Measurements from ENCODE around the gene NMRK1.

Gene NMRK1

DNA sequence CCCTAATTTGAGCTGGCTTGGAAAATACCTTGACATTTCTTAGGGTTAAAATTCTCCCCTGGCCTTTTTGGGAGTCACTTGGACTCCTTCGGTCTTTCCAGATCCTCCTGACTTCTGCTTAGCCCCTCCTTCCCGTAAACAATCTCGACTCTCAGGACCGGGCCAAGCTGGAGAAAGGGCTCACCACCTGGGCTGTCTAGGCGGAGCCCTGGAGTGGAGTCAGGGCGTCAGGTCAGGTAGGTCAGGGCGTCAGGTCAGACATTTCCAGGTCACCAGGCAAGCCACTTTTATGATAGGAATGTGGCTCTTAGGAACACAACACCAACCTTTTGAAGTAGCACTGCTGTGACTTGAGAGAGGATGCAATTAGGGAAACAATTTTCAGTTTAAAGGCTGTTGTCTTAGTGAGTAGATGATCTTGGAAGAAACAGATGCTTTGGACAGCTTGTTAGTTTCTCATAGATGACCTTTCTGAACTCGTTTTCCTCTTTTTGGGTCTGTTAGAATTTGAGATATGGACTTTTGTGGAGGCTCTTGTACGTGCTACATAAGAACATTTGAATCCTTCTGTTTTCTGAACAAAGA is 13.1 kb upstream of the NMRK1 start:
- DNase-seq = no peak

DNA sequence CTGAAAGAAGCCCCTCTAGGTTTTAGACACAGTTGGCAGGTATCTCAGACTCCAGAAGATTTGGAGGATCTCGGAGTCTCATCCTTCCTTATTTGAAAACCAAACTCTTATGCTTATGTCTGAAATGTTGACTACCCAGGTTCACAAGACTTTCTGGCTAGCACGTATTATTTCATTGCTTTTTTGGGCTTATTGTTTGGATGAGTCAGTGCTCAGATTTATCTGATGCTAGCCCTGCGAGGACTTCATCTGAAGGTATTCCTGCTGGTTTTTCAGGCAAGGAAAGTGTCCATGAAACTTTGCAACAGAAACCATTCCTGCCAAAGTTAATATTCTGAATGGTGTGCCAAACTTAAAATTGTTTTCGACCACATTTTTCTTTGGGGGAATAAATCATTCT is 8.8 kb upstream of the NMRK1 start:
- no peak for DNase-seq

DNA sequence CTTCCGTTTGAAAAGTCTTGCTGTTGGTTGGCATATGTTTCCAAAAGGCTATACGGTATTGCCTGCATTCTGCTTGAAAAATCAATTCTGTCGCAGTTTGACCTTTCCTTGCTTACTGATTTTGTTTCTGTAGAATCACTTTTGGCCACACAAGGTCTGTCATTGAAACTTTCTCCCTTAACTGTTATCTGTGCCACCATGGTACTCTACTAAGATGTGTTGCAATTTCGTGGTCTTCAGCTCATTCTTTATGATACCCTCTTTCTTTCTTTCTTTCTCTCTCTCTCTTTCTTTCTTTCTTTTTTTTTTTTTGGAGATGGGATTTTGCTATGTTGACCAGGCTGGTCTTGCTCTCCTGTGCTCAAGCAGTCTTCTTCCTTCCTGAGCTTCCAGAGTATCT is 4.8 kb upstream of the NMRK1 start:
- DNase-seq = no peak

DNA sequence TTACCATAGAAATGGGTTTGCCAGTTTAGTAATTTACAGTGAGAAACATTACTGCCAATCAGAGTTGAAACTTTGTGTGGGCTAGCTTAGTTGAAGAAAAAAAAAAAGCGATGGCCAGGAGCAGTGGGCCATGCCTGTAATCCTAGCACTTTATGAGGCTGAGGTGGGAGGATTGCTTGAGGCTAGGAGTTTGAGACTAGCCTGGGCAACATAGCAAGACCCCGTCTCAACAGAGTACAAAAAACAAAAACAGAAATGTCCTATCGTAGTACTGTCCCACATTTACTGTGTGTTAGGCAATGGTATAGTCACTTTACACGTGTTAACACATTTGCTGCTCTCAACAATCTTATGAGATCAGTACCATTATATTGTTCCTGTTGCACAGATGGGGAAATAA is 2.6 kb upstream of the NMRK1 start:
- no peak for DNase-seq

DNA sequence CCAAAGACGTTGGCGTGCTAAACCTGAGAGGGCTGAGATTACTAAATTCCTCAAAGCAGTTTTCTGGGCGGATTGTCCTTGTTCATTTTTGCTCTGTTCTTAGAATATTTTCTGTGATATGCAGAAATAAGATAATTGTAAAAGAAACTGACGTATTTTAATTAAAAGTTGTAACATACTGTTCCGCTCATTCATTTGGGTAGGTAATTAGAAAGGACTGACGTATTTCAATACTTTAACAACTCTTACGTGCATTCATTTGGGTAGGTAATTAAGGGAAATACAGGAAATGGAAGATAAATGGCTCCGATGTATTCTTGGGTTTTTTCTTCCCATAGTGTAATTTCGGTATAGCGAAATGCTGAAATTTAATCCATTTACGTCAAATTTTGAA is 1.4 kb upstream of the NMRK1 start:
- DNase-seq = no peak

DNA sequence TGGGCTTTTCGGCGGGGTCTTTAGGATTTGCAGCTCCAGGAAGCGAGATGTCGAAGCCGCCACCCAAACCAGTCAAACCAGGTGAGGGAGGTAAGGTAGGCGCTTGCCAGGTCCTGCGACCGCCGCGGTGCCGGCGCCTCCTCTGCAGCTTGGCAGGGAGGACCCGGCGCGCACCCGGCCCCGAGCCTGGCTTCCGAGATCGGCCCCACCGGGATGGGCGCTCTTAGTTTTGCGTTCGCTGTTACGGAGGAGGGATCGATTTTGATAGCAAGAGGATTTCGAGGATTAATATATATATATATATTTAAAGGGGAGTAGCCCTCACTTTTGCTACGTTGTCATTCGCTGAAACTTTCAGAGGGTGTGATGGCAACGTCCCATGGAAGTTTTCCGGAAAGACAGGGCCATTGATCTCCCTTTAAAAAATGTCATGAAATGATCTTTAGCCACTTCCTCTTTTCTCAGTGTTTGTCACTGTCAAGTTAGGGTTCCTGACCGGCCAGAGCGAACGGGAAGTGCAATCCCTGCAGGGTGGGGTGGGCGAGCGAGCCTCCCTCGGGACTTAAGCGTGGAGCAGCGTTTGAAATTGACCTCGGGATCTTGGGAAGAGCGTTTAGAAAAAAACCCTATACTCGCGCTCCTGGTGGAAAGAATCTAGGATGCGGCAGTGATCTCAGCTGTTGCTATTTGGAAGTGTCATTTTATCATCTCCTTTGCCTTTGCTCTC is 854 bp upstream of the NMRK1 start:
- DNase-seq = peak; percentile 24

DNA sequence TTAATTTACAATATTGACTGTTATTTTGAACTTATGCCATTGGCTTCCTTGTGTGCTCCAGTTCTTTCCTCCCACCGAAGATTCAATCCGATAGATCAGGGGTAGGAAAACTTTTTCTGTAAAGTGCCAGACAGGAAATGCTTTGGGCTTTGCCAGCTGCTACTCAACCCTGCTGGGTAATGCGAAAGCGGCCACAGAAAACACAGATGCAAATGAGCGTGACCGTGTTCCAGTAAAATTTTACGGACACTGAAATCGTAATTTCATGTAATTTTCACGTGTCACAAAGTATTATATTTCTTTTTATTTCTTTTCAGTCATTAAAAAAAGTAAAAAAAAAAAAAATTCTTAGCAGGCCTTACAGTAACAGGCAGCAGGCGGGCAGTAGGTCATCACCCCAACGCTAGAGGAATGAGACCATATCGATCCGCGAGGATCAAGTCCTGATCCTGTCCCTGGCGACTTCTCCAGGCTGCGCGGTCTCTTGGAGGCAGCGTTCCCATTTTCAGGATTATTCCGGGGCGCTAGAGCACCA is 599 bp downstream of the NMRK1 start:
- DNase-seq = peak; percentile 21

DNA sequence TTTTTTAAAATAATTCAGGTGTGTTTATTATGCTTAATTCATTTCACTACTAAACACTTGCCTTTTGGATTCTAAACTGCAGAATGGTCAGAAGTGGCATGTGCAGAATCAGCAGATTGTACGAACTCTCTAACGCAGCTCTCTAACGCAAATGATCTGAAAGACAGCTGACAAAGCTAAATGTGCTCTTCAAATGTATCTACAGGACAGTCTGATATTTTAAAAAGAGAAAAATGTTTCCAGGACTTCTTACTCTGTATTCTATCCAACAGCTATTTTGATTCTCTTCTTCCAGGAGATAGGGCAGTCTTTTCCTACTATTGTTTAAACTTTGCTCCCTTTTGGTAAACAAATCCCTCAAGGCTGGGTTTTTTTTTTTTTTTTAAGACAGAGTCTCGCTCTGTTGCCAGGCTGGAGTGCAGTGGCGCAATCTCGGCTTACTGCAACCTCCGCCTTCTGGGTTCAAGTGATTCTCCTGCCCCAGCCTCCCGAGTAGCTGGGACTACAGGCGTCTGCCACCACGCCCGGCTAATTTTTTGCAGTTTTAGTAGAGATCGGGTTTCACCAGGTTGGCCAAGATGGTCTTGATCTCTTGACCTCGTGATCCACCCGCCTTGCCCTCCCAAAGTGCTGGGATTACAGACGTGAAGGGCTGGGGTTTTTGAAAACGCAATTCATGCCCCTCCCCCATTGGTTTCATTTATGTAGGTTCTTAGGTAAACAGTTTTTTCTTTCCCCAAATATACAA is 1.2 kb downstream of the NMRK1 start:
- DNase-seq = no peak

DNA sequence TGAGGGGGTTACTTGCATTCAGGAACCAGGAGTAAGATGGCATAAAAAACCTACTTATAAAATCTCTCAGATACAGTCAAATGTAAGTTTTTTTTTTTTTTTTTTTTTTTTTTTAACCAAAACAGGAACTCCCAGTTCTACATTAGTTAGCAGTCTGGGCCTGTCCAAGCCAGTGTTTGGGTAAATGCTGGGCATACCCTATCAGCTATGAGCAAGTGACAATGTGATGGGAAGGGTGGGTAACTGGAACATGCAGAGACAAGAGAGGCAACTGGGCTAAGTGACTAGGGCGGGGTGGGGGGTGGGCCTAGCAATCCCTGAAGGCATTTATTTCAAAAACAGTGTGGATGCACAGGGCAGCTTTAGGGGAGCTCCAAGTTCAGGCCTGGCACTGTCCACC is 2.3 kb downstream of the NMRK1 start:
- DNase-seq = no peak

DNA sequence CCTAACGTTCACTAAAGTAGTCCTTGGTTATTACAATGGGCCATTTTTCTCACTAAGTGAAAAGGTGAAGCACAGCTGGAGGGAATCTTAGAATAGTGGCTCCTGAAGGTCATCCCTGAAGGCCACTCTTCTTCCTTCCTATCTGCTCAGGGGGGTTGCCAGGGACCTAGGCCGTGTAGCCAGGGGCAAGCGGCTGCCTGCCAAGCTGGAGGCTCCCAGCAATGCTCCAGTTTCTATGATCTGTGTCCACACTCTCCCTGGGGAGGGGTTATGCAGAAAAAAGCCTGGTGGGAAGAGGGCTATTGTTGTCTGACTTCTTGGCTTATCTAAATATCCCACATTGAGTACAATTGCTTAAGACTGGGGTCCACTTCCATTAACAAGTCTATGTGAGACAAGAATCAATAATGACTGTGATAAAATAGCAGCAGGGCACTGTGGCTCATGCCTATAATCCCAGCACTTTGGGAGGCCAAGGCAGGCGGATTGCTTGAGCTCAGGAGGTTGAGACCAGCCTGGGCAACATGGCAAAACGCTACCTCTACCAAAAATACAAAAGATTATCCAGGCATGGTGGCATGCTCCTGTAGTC is 3.8 kb downstream of the NMRK1 start:
- peak; percentile 59 for DNase-seq

DNA sequence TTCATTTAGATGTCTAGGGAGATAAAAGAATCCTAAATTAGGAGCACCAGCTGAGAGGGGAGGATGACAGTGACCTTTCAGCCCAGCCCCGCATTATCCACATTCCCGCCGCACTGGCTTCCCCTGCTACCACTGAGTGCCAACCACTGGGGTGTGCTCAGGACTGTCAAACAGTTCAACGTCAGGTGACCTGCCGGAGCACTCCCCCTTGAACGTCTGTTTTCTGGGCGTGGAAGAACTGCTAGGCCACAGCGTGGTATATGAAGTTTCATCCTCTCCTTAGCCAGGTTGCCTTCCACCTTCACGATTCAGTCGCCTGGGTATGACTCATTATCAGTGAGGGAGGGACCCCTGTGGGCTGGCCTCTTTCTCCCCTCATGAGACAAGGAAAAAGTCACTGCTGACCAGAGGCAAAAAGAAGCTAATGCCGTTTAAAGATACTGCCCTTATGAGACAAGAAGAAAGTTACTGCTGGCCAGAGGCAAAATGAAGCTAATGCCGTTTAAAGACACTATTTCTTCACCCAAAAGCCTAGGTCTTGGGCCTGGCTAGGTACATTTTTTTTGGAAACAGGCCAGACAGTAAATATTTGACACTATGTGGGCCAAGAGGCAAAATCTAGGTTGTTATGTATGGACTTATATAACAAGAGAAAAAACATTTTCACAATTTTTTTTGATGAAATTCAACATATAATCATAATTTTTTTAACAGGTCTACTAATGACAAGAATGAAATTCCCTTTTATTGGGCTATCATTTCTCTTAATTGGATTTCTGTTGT is 4.6 kb downstream of the NMRK1 start:
- peak; percentile 54 for DNase-seq

DNA sequence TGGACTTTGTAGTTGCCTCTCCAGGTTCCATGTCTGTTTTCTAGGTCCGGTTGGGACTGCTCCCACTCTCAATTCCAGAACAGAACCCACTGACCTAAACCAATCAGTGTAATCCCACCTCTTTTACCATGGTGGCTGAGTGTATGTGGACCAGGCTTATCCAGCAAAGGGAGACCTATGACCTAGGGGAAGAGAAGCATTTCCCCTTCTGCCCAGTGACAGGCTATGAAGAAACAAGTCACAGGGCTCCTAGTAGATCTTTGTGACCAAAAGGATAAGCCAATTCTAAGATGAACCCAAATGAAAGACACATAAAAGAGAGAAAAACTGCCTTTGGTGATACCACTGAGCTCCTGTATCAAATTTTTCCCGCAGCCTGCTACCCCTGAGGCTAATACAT is 6.3 kb downstream of the NMRK1 start:
- no peak for DNase-seq

DNA sequence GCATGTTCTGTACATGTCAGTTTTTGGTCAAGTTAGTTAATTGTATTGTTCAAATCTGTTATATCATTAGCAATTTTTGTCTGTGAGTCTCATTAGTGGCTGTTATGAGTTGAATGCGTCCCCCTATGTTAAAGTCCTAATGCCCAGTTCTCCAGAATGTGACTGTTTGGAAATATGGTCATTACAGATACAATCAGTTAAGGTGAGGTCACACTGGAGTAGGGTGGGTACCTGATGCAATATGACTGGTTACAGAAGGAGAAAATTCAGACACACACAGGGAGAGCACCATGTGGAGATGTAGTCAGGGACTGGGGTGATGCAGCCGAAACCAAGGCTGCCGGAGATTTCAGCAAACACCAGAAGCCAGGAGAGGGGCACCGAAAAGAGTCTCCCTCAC is 15.1 kb downstream of the NMRK1 start:
- no peak for DNase-seq

DNA sequence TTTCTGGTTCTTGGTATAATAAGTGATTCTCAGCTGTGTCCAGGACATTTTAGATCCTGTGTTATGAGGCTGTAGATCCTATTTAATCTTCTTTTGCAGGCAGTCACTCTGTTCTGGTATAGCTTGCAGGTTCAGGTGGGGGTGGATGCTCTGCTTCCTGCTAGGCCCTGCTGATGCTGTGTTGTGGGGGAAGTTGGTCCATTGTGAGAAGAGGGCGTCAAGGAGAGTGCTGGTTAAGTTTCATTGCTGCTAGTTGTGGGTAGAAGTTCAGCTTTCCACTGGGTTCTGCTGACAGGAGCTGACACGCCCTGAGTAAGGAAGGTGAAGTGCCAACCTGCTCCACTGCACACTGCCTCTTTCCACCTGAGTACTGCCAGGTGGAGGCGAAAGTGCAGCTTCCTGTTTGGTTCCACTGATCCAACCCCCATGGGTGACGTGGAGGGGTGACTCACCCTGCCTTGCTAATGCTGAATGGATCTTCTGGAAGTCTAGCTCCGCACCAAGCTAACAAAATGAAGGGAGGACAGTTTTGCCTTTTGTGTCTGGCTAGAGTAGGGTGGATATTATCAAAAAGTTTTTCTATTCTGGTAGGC is 16.3 kb downstream of the NMRK1 start:
- DNase-seq = no peak

DNA sequence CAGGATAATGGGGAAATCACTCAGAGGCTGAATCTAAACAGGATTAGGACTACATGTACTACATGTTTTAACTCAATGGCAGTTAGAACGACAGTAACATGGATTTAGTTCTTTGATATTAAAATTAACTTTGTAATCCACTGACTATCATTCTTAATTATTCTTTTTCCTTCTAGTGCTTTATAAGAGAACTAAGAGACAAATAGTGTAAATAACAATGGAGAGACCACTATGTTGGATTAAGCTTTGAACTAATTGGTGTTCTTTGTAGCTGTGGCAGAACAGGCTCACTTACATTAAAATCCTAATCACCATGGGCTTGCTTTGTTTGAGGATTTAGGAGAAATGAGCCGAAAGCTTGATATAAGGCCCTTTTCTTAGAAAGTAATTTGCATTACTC is 18.8 kb downstream of the NMRK1 start:
- no peak for DNase-seq

DNA sequence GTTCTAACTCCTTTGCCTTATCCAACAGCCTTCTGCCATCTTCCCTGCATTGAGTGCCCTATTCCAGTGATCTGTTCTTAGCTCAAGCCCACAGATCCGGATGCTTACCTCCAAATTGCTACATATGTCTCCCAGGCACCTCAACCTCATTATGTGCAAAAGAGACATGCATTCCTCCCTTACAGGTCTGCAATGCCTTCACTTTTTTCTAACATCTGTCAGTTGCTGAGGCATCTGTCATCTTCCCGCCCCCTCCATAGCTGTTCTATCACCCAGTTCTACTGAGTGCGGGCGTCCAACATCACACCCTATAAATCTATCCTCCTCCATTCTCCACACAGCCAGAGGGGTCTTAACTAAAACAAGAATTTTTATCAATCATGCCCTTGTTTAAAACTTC is 20.1 kb downstream of the NMRK1 start:
- no peak for DNase-seq

DNA sequence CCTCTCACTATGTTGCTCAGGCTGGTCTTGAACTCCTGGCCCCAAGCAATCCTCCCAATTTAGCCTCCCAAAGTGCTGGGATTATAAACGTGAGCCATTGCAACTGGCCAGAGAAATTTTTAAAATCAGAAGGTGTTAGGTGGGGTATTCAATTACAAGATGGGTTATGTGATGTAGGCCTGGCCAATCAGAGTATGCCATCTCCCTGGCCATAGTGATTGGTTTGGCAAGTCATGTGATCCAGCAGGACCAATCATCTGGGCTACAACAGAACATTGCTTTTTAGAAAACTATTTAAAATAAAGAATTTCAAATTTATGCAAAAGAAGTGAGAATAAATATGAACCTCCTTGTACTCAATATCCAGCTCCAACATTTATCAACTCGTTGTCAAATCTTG is 22.4 kb downstream of the NMRK1 start:
- DNase-seq = no peak

DNA sequence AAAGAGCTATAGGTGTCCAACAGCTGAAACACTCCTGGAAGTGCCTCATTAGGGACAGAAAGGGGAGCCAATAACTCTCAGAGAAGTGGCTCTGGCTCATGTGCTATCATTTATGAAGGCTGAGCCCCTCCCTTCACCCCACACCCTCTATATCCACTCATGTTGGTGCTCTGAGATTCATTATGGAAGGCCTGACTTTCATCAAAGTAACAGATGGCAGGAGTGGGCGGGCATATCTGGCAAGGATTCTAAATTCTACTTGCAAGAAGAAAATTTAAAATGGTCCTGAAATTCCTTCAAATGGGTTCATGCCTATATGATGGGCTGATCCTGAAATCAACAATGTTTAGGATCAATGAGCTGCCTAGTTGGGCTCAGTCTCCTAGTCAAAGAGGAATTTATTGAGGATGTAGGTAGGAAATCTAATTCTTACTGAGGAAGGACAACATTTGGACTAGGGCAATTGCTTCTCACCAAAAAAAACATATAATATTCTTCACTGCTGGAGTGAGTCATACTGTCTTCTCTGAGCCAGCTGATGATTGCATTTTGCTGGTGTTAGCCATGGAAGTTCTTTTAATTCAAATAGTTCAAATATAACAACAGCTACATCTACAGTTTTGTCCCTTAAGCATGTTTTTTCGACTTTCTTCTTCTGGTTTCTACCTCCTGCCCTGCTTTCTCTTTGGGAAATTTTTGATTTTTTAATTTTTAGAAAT is 23.5 kb downstream of the NMRK1 start:
- DNase-seq = no peak

DNA sequence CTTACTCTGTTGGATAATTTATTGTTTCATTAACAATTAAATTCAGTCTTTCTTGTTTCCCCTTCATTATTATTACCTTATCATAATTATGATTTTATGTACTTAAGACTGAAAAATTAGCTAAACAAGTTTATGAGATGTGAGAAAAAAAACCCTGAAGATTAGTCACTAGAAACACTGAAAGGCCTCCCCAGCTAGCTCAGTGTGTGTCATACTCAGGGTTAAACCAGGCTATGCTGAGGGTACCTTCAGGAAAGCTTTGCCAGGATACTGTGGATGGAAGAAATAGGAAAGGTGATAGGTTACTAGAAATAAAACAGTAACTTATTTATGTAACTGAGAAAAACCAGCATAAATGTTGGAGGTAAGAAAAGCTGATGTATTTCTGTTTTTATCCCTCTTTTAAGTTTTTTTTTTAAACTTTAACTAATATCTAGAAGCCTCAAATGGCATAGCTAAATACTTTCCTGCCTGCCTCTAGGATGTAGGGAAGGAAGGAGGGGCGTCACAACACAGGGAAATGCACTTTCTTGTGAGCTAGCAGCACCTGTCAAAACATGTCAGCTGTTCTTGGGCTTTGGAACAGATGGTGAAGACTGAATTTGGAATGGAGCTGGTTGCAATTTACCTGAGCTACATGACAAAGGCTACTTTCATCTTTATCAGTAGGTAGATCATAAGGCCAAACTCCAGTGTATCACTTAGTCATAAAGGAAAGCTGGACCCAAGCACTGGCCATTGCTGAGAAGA is 24.2 kb downstream of the NMRK1 start:
- DNase-seq = no peak

DNA sequence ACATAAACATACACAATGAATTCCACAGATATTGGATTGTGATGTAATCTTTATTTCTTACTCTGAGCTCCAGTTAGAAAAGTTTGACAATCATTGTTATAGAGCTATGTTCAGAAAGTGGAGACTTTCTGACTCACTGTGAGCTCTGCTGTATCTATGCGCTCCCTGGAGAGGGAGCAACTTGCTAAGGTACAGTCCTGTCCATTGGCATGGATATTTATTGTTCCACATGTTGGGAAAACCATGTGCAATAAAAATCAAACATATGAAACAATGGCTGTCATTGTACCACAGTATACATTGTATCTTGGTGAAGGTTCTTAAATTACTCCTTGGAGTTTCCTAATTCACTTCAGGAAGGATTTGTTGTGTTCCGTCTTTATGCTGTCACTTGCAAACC is 26.8 kb downstream of the NMRK1 start:
- no peak for DNase-seq

DNA sequence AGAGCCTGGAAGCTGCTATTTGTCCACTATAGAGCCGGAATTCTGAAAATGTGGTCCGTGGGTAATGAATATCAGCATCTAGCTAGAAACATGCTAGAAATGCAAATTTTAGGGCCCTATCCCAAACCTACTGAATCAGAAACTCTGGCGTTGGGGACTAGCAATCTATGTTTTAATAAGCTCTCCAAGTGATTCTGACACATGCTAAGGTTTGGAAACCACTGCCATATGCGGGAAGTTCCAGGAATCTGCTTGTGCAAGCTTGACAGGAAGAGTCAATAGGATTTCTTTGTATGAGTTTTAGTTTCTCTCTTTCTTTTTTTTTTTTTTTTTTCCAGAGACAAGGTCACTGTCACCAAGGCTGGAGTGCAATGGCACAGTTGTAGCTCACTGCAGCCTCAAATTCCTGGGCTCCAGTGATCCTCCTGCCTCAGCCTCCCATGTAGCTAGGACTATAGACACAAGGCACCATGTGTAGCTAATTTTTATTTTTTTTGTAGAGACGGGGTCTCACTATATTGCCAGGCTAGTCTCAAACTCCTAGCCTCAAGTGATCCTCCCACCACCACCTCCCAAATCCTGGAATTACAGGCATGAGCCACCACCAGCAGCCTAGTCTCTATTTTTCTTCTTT is 33.5 kb downstream of the NMRK1 start:
- no peak for DNase-seq

All from NCI-H1092 treated with DMSO at 0.1 percent for 48 hours (cell line).